BJ (cell line): ENCODE measurements around the gene SEMA4B. TPM values are rescaled to one million over a fixed set of nuclear protein-coding genes. Genes with fewer than 3 reads are reported as not detected.

Experiments
- CTCF ChIA-PET: fragments of 350-600 bp; formaldehyde crosslinking; extraction: SDS; loops from one replicate; lab custom pipeline; 2021; ENCODE audit warnings: antibody characterized with exemption, inconsistent platforms; lab: Yijun Ruan, JAX
- POLR2A ChIA-PET: fragments of 300-600 bp; sonication (Branson Sonifier 250); formaldehyde crosslinking; extraction: SDS; loops from one replicate; lab custom pipeline; 2021; ENCODE audit warnings: antibody characterized with exemption; lab: Charles Lee
- DNase-seq: peaks from one replicate; pipeline ENCODE4 v3.0.0-alpha.2; 2011; ENCODE audit warnings: low read depth
- H3K27me3 ChIP-seq: 2 replicates; pipeline ENCODE4 v1.6.0; 2011; ENCODE audit warnings: low read length; ENCODE audit not compliant: control insufficient read depth, insufficient read depth
- H3K36me3 ChIP-seq: 2 replicates; pipeline ENCODE4 v1.5.1; 2011; ENCODE audit warnings: low read length; ENCODE audit not compliant: control insufficient read depth, insufficient read depth
- H3K4me3 ChIP-seq: 2 replicates; pipeline ENCODE4 v1.5.1; 2011; ENCODE audit warnings: low read depth, mild to moderate bottlenecking, control low read depth, low read length
- CTCF ChIP-seq: IDR thresholded peaks from 2 replicates; pipeline ENCODE4 v1.5.1; 2011; ENCODE audit warnings: low read depth, mild to moderate bottlenecking, control low read depth, inconsistent platforms, low read length, moderate library complexity; ENCODE audit not compliant: insufficient read depth
- polyA plus RNA-seq: library from polyadenylated mRNA; depleted of rRNA; stranded (reverse); fragments of >200 nt; gene quantifications from 2 replicates; pipeline ENCODE4 v1.2.3, GENCODE V29; 2011

Gene SEMA4B
- polyA plus RNA-seq, 1 experiment, result 17.5 TPM

- no peak for DNase-seq
These were observed 9.8 kb upstream of the SEMA4B start for GRCh38 chr15:90191344-90191687.

DNA sequence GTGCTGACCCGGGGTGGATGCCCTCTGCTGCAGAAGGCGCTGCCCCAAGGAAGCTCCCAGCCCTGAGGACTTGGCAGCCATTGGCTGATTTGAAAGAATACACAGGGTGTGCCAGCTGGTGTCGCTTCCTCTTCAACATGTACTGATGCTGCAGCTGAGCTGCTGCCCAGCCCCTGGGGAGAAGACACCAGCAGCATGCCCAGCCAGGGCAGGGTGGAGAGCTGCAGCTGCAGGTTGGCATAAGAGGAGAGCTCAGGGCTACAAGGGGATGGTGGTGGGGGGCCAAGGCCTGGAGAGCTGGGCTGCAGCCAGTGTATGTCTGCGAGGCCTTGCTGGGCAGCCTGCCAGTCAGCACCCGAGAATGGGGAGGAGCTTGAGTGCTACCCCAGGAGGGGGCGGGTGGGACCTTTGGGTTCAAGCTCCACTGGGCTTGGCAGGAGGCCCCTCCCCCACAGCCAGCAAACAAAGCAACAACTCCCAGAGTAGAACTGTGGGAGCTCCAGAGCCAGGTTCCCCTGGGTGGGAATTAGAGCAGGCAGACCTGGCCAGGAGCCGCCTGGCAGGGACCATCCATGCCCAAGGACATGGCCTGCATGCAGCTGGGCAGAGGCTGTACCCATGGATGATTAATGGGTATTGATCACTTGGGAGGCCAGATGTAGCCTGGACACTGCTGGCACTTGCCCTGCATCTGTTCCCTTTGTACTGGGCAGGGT is 9.2 kb upstream of the SEMA4B start:
- CTCF ChIA-PET, result interaction anchor here (1.0 to 1.2 kb wide), 2 partner anchors 29 to 57 kb away, joined by 3 to 4 read pairs; no protein-coding TSS in a partner anchor
- DNase-seq, result no peak
- Histone ChIP-seq H3K4me3 (no peak overlapping the region), H3K36me3 (no peaks in the 10 kb centered on the region), H3K27me3 (no peaks in the 10 kb centered on the region)
- no peak for TF ChIP-seq CTCF
- POLR2A ChIA-PET, result no interaction called here

More at GRCh38 chr15:90191344-90191687, 9.8 kb upstream of the SEMA4B start:
- Histone ChIP-seq H3K36me3 (no peaks in the 10 kb centered on the region), H3K27me3 (no peaks in the 10 kb centered on the region), H3K4me3 (no peak overlapping the region)
- CTCF ChIA-PET, result interaction anchor here (0.6 to 1.2 kb wide), 2 partner anchors 30 to 1058 kb away, joined by 3 to 4 read pairs; no protein-coding TSS in a partner anchor
- no peak for TF ChIP-seq CTCF
- POLR2A ChIA-PET, result no interaction called here

DNA sequence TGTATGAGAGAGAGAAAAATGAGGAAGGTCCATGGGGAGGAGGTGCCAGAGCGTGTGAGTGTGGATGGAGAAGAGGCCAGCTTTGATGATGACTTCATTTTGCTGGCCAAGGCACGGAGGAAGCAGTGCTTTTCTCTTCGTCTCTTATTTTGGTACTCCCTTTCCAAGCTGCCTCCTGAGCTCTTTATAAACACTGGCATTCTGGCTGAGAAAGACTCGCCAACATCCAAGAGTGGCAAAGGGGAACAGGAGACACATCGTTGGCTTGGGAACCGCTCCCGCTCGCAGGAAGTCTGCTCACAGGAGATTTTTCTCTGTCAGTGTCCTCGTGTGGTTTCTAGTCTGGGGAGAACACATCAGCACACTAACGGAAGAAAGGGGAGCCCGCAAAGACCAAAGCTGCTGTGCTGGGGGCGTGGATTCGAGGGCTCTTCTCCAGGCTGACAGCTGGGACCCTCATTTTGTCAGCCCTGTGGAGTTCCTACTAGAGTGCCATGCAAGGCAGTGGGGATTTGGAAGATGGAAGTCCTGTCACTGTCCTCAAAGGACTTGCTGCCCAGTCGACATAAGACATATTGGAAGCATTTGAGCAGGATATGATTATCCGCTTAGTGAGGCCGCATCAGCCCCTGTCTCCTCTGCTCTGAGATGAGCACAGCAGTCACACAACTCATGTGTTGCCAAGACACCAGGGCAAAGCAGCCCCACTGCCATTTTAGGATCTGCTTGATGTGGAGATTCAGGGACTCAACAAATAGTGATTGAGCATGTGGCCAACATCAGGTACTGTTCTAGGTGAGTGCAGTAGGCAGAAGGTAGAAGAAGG is 8.0 kb upstream of the SEMA4B start:
- no peak overlapping the region for H3K4me3 ChIP-seq
- H3K36me3 ChIP-seq, result no peaks in the 10 kb centered on the region
- no peak for DNase-seq
- no peak for TF ChIP-seq CTCF
- POLR2A ChIA-PET, result no interaction called here
- no peaks in the 10 kb centered on the region for H3K27me3 ChIP-seq
- CTCF ChIA-PET, result interaction anchor here (1.0 kb wide), 1 partner anchor 58 kb away, joined by 3 read pairs; no protein-coding TSS in a partner anchor

GRCh38 chr15:90194655-90195054 is 6.5 kb upstream of the SEMA4B start:
- no peaks in the 10 kb centered on the region for H3K36me3 ChIP-seq
- ChIA-PET POLR2A (no interaction called here), CTCF (interaction anchor here (0.7 kb wide), 1 partner anchor 26 kb away, joined by 4 read pairs; no protein-coding TSS in a partner anchor)
- H3K4me3 ChIP-seq, result no peak overlapping the region
- TF ChIP-seq CTCF, result no peak
- no peak for DNase-seq
- H3K27me3 ChIP-seq, result no peaks in the 10 kb centered on the region
